ENCODE data around the gene FANCD2.
"Not testable (repeated sequence)": the region's sequence is repeated elsewhere in the genome, so short reads cannot be mapped to it uniquely, and the experiment has no call there.

The FANCD2 gene

GRCh38 chr3:10106919-10107318 is 80.7 kb downstream of the FANCD2 start:
- no peak for DNase-seq (ENCODE audit: low read depth)

- no peak for DNase-seq (ENCODE audit: low read depth)
Measured at GRCh38 chr3:10108091-10108490, 81.9 kb downstream of the FANCD2 start, which contains the start of gene FANCD2OS. TSS of gene FANCD2OS (minus strand) at chr3:10108255. CDS start at chr3:10104774, 3,481 bp downstream.

- peak; percentile 93 for DNase-seq (ENCODE audit: low read depth)
Measured at GRCh38 chr3:10115326-10116137, 89.3 kb downstream of the FANCD2 start, which contains the start of gene BRK1. TSS of gene BRK1 (plus strand) at chr3:10115675. CDS start at chr3:10115702, 27 bp downstream.

GRCh38 chr3:10116138-10116460 is 89.9 kb downstream of the FANCD2 start:
- DNase-seq (ENCODE audit: low read depth): peak; percentile 22

- DNase-seq (ENCODE audit: low read depth): no peak
Measured at GRCh38 chr3:10116928-10117327, 90.7 kb downstream of the FANCD2 start.

- DNase-seq (ENCODE audit: low read depth): no peak
Measured at GRCh38 chr3:10119376-10119775, 93.1 kb downstream of the FANCD2 start.

- no peak for DNase-seq (ENCODE audit: low read depth)
Measured at GRCh38 chr3:10121064-10121463, 94.8 kb downstream of the FANCD2 start.

GRCh38 chr3:10122724-10123123 is 96.5 kb downstream of the FANCD2 start:
- no peak for DNase-seq (ENCODE audit: low read depth)

- DNase-seq (ENCODE audit: low read depth): not testable (repeated sequence)
Measured at GRCh38 chr3:10135872-10136271, 109.6 kb downstream of the FANCD2 start.

- DNase-seq (ENCODE audit: low read depth): no peak
Measured at GRCh38 chr3:10136426-10137005, 110.3 kb downstream of the FANCD2 start.

GRCh38 chr3:10137178-10137577 is 110.9 kb downstream of the FANCD2 start:
- no peak for DNase-seq (ENCODE audit: low read depth)

GRCh38 chr3:10140996-10141546 is 114.8 kb downstream of the FANCD2 start:
- peak; percentile 7 for DNase-seq (ENCODE audit: low read depth)

- DNase-seq (ENCODE audit: low read depth): peak; percentile 10
Measured at GRCh38 chr3:10142707-10143560, 116.7 kb downstream of the FANCD2 start.

- DNase-seq (ENCODE audit: low read depth): no peak
Measured at GRCh38 chr3:10145685-10146084, 119.4 kb downstream of the FANCD2 start.

- DNase-seq (ENCODE audit: low read depth): no peak
Measured at GRCh38 chr3:10149226-10149625, 123.0 kb downstream of the FANCD2 start.

- no peak for DNase-seq (ENCODE audit: low read depth)
Measured at GRCh38 chr3:10150987-10151386, 124.8 kb downstream of the FANCD2 start.
